Gastroesophageal sphincter (tissue), 3 donors: Measurements from ENCODE around the gene OR4B1.

Experiments used
- POLR2A ChIP-seq, 2 donors: fragments of 450-650 bp; IDR thresholded peaks; one replicate each; pipeline ENCODE4 v1.6.1; 2017; ENCODE audit warnings: antibody characterized with exemption in 2 of 2, mild to moderate bottlenecking in 2 of 2, moderate library complexity in 1 of 2
- TF ChIP-seq, protein P1 (sequence below), 4 experiments: fragments of 200-600 bp in 2 of 4; fragments of 450-650 bp in 2 of 4; sonication (generic) in 1 of 4; IDR thresholded peaks; one replicate each; pipeline ENCODE4 v1.5.1; 2017 to 2019; ENCODE audit warnings: antibody characterized with exemption in 4 of 4, mild to moderate bottlenecking in 2 of 4, moderate library complexity in 2 of 4

DNA sequence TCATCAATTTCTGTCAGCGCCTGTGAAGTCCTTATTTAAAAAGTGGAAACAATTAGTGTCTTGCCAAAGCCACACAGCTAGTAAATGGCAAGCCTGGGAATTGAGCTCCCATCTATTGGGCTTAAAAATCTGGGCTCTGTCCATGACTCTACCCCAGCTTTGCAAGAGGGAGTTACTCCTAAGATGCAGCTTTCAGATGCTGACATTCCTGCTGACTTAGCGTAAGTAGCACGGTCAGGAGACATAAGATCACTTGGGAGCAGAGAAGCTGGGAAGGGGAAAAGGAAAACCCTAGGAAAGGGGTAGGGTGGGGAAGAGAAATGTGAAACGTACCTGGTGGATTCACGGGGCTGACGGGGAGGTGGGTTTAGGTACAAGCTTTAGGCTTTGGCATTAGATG lies 36.0 kb upstream of the OR4B1 start:
- TF ChIP-seq, protein P1, sequence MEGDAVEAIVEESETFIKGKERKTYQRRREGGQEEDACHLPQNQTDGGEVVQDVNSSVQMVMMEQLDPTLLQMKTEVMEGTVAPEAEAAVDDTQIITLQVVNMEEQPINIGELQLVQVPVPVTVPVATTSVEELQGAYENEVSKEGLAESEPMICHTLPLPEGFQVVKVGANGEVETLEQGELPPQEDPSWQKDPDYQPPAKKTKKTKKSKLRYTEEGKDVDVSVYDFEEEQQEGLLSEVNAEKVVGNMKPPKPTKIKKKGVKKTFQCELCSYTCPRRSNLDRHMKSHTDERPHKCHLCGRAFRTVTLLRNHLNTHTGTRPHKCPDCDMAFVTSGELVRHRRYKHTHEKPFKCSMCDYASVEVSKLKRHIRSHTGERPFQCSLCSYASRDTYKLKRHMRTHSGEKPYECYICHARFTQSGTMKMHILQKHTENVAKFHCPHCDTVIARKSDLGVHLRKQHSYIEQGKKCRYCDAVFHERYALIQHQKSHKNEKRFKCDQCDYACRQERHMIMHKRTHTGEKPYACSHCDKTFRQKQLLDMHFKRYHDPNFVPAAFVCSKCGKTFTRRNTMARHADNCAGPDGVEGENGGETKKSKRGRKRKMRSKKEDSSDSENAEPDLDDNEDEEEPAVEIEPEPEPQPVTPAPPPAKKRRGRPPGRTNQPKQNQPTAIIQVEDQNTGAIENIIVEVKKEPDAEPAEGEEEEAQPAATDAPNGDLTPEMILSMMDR (IDR thresholded peaks at IDR 0.05), result no peak
- TF ChIP-seq POLR2A (IDR thresholded peaks at IDR 0.05), result no peak
